H1 (cell line): ENCODE results near the gene AP1G2. TPM values are rescaled to one million over a fixed set of nuclear protein-coding genes. Genes with fewer than 3 reads are reported as not detected.

Experiments used
- CTCF ChIA-PET: fragments of 300-600 bp; sonication (Branson Sonifier 250); formaldehyde crosslinking; loops from one replicate; lab custom pipeline; 2021; ENCODE audit not compliant: partially characterized antibody; lab: Charles Lee
- POLR2A ChIA-PET: fragments of 300-600 bp; sonication (Branson Sonifier 250); formaldehyde crosslinking; loops from one replicate; lab custom pipeline; 2021; ENCODE audit warnings: inconsistent platforms; ENCODE audit not compliant: partially characterized antibody; lab: Charles Lee
- DNase-seq, 2 experiments: peaks; one replicate each; pipeline versions ENCODE4 v3.0.0 to v3.0.0-alpha.2; 2010 to 2022; ENCODE audit warnings: low spot score in 2 of 2, low read depth in 1 of 2, mixed read lengths in 1 of 2
- FAIRE-seq: peaks from 2 replicates; lab custom pipeline; 2011; peaks lifted over from hg19 to GRCh38; lab: Jason Lieb, UNC
- H2AFZ ChIP-seq: 2 replicates; pipeline ENCODE4 v1.8.1; 2012; ENCODE audit warnings: low read length, inconsistent platforms
- H2AK5ac ChIP-seq: 2 replicates; pipeline ENCODE4 v1.6.1; 2013; ENCODE audit warnings: low read depth, low read length
- H2BK120ac ChIP-seq: replicated peaks from 2 replicates; pipeline ENCODE3; 2013; ENCODE audit warnings: low read depth, low read length, inconsistent platforms
- H2BK12ac ChIP-seq: 2 replicates; pipeline ENCODE4 v1.6.1; 2013; ENCODE audit warnings: low read depth, low read length
- H2BK15ac ChIP-seq: 2 replicates; pipeline ENCODE4 v1.6.1; 2013; ENCODE audit warnings: low read length
- H2BK20ac ChIP-seq: 2 replicates; pipeline ENCODE4 v1.6.1; 2013; ENCODE audit warnings: low read length
- H2BK5ac ChIP-seq: 2 replicates; pipeline ENCODE4 v1.6.1; 2013; ENCODE audit warnings: low read depth, low read length
- H3K14ac ChIP-seq: 2 replicates; pipeline ENCODE4 v1.6.1; 2013; ENCODE audit warnings: inconsistent platforms; ENCODE audit not compliant: insufficient read length
- H3K18ac ChIP-seq: 2 replicates; pipeline ENCODE4 v1.6.1; 2013; ENCODE audit warnings: low read length; ENCODE audit errors: extremely low read depth
- H3K23ac ChIP-seq: 2 replicates; pipeline ENCODE4 v1.6.1; 2013; ENCODE audit warnings: inconsistent platforms; ENCODE audit not compliant: insufficient read length
- H3K23me2 ChIP-seq: 2 replicates; pipeline ENCODE4 v1.6.1; 2013; ENCODE audit warnings: low read depth, low read length
- H3K27ac ChIP-seq: 2 replicates; pipeline ENCODE4 v1.6.1; 2011; ENCODE audit warnings: low read depth, low read length, inconsistent platforms
- H3K27me3 ChIP-seq, 4 experiments: replicated peaks in 1 of 4; 1 replicate in 1 of 4; 2 replicates in 3 of 4; pipeline versions ENCODE4 v1.6.1 to v1.8.1; 2011 to 2013; ENCODE audit warnings: low read length in 3 of 4, mild to moderate bottlenecking in 3 of 4, inconsistent platforms in 2 of 4, mixed read lengths in 2 of 4, moderate library complexity in 1 of 4; ENCODE audit not compliant: control insufficient read depth in 3 of 4, insufficient read depth in 3 of 4; ENCODE audit errors: extremely low read depth in 1 of 4
- H3K36me3 ChIP-seq, 4 experiments: 2 replicates each; pipeline versions ENCODE4 v1.6.1 to v1.8.1; 2011 to 2013; ENCODE audit warnings: mild to moderate bottlenecking in 4 of 4, low read length in 3 of 4, moderate library complexity in 2 of 4, control low read depth in 1 of 4, inconsistent platforms in 1 of 4; ENCODE audit not compliant: insufficient read depth in 4 of 4, control insufficient read depth in 2 of 4
- H3K4ac ChIP-seq: replicated peaks from 2 replicates; pipeline ENCODE3; 2013; ENCODE audit warnings: low read length, low read depth, mixed read lengths, inconsistent platforms; ENCODE audit not compliant: insufficient read length
- H3K4me1 ChIP-seq, 4 experiments: replicated peaks in 1 of 4; 1 replicate in 1 of 4; 2 replicates in 3 of 4; pipeline versions ENCODE4 v1.6.1 to v1.8.1; 2011 to 2013; ENCODE audit warnings: low read length in 3 of 4, inconsistent platforms in 2 of 4, mixed read lengths in 1 of 4; ENCODE audit not compliant: insufficient read depth in 4 of 4, control insufficient read depth in 3 of 4
- H3K4me2 ChIP-seq, 2 experiments: 2 replicates each; pipeline versions ENCODE4 v1.6.1 to v1.8.1; 2011 to 2013; ENCODE audit warnings: low read depth in 2 of 2, low read length in 2 of 2, control low read depth in 1 of 2, inconsistent platforms in 1 of 2, mild to moderate bottlenecking in 1 of 2; ENCODE audit not compliant: insufficient read depth in 1 of 2
- H3K4me3 ChIP-seq, 4 experiments: fragments of 200-600, 300-600 bp in 1 of 4; sonication (generic), shearing (Covaris generic), sonication (Bioruptor Twin) in 1 of 4; 2 replicates each; pipeline versions ENCODE4 v1.5.1 to v1.8.1; 2011 to 2016; ENCODE audit warnings: low read length in 4 of 4, low read depth in 3 of 4, control low read depth in 2 of 4, inconsistent platforms in 2 of 4, mild to moderate bottlenecking in 2 of 4, mixed read lengths in 1 of 4, moderate library complexity in 1 of 4; ENCODE audit not compliant: insufficient read depth in 2 of 4; ENCODE audit errors: extremely low read depth in 1 of 4
- H3K56ac ChIP-seq: replicated peaks from 2 replicates; pipeline ENCODE3; 2013; ENCODE audit warnings: low read depth, mild to moderate bottlenecking, mixed read lengths, low read length, inconsistent platforms; ENCODE audit not compliant: insufficient read length
- H3K79me1 ChIP-seq: 2 replicates; pipeline ENCODE4 v1.6.1; 2013; ENCODE audit warnings: low read depth, low read length, control low read depth
- H3K79me2 ChIP-seq, 2 experiments: 2 replicates each; pipeline versions ENCODE4 v1.6.1 to v1.8.1; 2012 to 2013; ENCODE audit warnings: low read length in 2 of 2, mild to moderate bottlenecking in 2 of 2, inconsistent platforms in 1 of 2; ENCODE audit not compliant: insufficient read depth in 2 of 2, control insufficient read depth in 1 of 2
- H3K9ac ChIP-seq, 4 experiments: replicated peaks in 1 of 4; 1 replicate in 1 of 4; 2 replicates in 3 of 4; pipeline versions ENCODE4 v1.6.1 to v1.8.1; 2011 to 2013; ENCODE audit warnings: low read depth in 3 of 4, low read length in 3 of 4, control low read depth in 2 of 4, mild to moderate bottlenecking in 2 of 4, moderate library complexity in 2 of 4, inconsistent platforms in 1 of 4; ENCODE audit errors: extremely low read depth in 1 of 4
- H3K9me3 ChIP-seq, 2 experiments: 2 replicates each; pipeline versions ENCODE4 v1.6.1 to v1.8.1; 2012 to 2013; ENCODE audit warnings: mild to moderate bottlenecking in 2 of 2, moderate library complexity in 2 of 2, control low read depth in 1 of 2, inconsistent platforms in 1 of 2, low read depth in 1 of 2, low read length in 1 of 2, mixed read lengths in 1 of 2; ENCODE audit not compliant: insufficient read depth in 2 of 2
- H4K20me1 ChIP-seq, 2 experiments: replicated peaks in 1 of 2; 2 replicates each; pipeline versions ENCODE3 to v1.8.1; 2011 to 2013; ENCODE audit warnings: inconsistent platforms in 2 of 2, low read length in 2 of 2, mild to moderate bottlenecking in 1 of 2; ENCODE audit not compliant: insufficient read depth in 2 of 2, control insufficient read depth in 1 of 2
- H4K5ac ChIP-seq: 2 replicates; pipeline ENCODE4 v1.6.1; 2013; ENCODE audit warnings: low read length, low read depth, mixed read lengths, inconsistent platforms; ENCODE audit not compliant: insufficient read length
- H4K8ac ChIP-seq: 2 replicates; pipeline ENCODE4 v1.8.0; 2013; ENCODE audit warnings: mild to moderate bottlenecking, moderate library complexity, low read length, inconsistent platforms; ENCODE audit not compliant: insufficient read depth; ENCODE audit errors: extremely low read depth
- H4K91ac ChIP-seq: replicated peaks from 2 replicates; pipeline ENCODE3; 2013; ENCODE audit warnings: low read length, mixed read lengths, inconsistent platforms; ENCODE audit not compliant: insufficient read length
- CEBPB ChIP-seq: IDR thresholded peaks from 2 replicates; pipeline ENCODE4 v1.6.1; 2012; ENCODE audit warnings: low read depth, low read length
- SAP30 ChIP-seq: fragments of 300-600 bp; sonication (generic); IDR thresholded peaks from 2 replicates; pipeline ENCODE4 v1.7.1; 2012; ENCODE audit warnings: low read length, moderate library complexity, mild to moderate bottlenecking, inconsistent platforms; ENCODE audit not compliant: insufficient read depth, insufficient replicate concordance
- WGBS, 2 experiments: shearing (Covaris generic) in 1 of 2; methylation state at CpG; one replicate each; pipeline versions ENCODE4 v1.1.6 to v1.1.7; 2013 to 2015; ENCODE audit warnings: low lambda C conversion rate in 2 of 2, mixed read lengths in 2 of 2, inconsistent platforms in 1 of 2, low coverage in 1 of 2, missing lambda C conversion rate in 1 of 2; ENCODE audit not compliant: insufficient replicate concordance in 2 of 2, insufficient coverage in 1 of 2, insufficient read length in 1 of 2; ENCODE audit errors: extremely low coverage in 1 of 2, missing lambda C conversion rate in 1 of 2; 5-methylcytosine and 5-hydroxymethylcytosine counted together
- polyA plus RNA-seq, 7 experiments: library from polyadenylated mRNA; depleted of rRNA in 3 of 7; stranded (reverse) in 5 of 7; unstranded in 2 of 7; fragments of >200 nt in 5 of 7; fragments of 200-250 nt in 2 of 7; gene quantifications; 1 replicate in 5 of 7; 2 replicates in 1 of 7; 4 replicates in 1 of 7; pipeline versions ENCODE4 v1.2.1 to v1.2.3, GENCODE V29; 2011 to 2013; ENCODE audit warnings: missing spikeins in 2 of 7, mixed read lengths in 2 of 7
- total RNA-seq: library from RNA; stranded (reverse); fragmentation: NEBNext Ultra II Directional; extraction: Animal tissue kit (Norgen Biotek cat#: 25700); gene quantifications from 2 replicates; pipeline ENCODE4 v1.2.1, GENCODE V29; 2021

AP1G2 gene
- total and polyA plus RNA-seq, 2 of the 8 experiments (the other 6 are each of a cell fraction or from before 2014, with no cell fraction given) = 70.9 to 134 TPM

- peak overlapping the region; percentile 56 to 87 (median 80) for H3K4me3 ChIP-seq
- WGBS, 2 experiments = 7% methylated on average over 10 of the region's 14 CpGs; no CpG with 5 or more reads in 1 of the 2 experiments
- H3K36me3 ChIP-seq = peaks cover 0 to 15% (median 3%) of the 10 kb centered on the region in 4 experiments; a peak in 4 of 8 replicates
- no peak overlapping the region for H2BK20ac ChIP-seq
- no peak overlapping the region for H2AFZ ChIP-seq
- no peak overlapping the region for H2BK120ac ChIP-seq
- H2BK12ac ChIP-seq = no peak overlapping the region
- no peaks in the 10 kb centered on the region for H3K9me3 ChIP-seq
- no peak overlapping the region for H4K5ac ChIP-seq
- peaks cover 0 to 19% (median 11%) of the 10 kb centered on the region in 4 experiments; a peak in 6 of 7 replicates for H3K4me1 ChIP-seq
- DNase-seq (no peak), FAIRE-seq (no peak)
- H3K9ac ChIP-seq = peak overlapping the region in 2 of 4 experiments; percentile 76 to 80; a peak in 2 of 7 replicates
- H4K20me1 ChIP-seq = peaks cover 0 to 3% of the 10 kb centered on the region in 2 experiments
- no peak overlapping the region for H3K56ac ChIP-seq
- no peak overlapping the region for H3K4ac ChIP-seq
- H3K27ac ChIP-seq = no peak overlapping the region
- no peaks in the 10 kb centered on the region for H3K27me3 ChIP-seq
- ChIA-PET CTCF (interaction anchor here (34.2 to 70.5 kb wide), 2 partner anchors 28 to 79 kb away, joined by 1314 to 2092 read pairs; partner anchors contain the start of gene NGDN), POLR2A (interaction anchor here (0.7 to 52.7 kb wide), 7 partner anchors 12 to 640 kb away, joined by 3 to 1523 read pairs (median 4); partner anchors contain the start of genes AP1G2, NGDN, TM9SF1 and ZFHX2)
- H3K79me1 ChIP-seq = 0 out of 2 replicates have a peak, but pooled peaks cover 7% of the 10 kb centered on the region
- H4K8ac ChIP-seq = no peak overlapping the region
- no peak overlapping the region for H3K14ac ChIP-seq
- H2BK5ac ChIP-seq = 0 out of 2 replicates have a peak overlapping the region, but pooled peaks have one; percentile 93
- TF ChIP-seq SAP30 = peak; percentile 67
- no peak for TF ChIP-seq CEBPB
- no peak overlapping the region for H2BK15ac ChIP-seq
- H3K23ac ChIP-seq = no peak overlapping the region
- H3K79me2 ChIP-seq = peaks cover under 1 to 22% of the 10 kb centered on the region in 2 experiments; a peak in 3 of 4 replicates
- H2AK5ac ChIP-seq = no peak overlapping the region
- peak overlapping the region; percentile 80 to 93 for H3K4me2 ChIP-seq
- H3K23me2 ChIP-seq = peaks cover 13% of the 10 kb centered on the region
- no peak overlapping the region for H4K91ac ChIP-seq
- H3K18ac ChIP-seq = no peak overlapping the region
Measured at GRCh38 chr14:23555533-23555881, 12.1 kb downstream of the AP1G2 start.
